K562 (cell line): ENCODE measurements around the gene CIAO3. TPM values are rescaled to one million over a fixed set of nuclear protein-coding genes. Genes with fewer than 3 reads are reported as not detected.

ENCODE experiments used
- CBX3 ChIP-seq, 2 experiments: IDR thresholded peaks; 1 replicate in 1 of 2; 2 replicates in 1 of 2; pipeline ENCODE4 v1.6.1; 2012; ENCODE audit warnings: inconsistent platforms in 2 of 2, low read length in 2 of 2, borderline replicate concordance in 1 of 2, control low read depth in 1 of 2
- EHMT2 ChIP-seq: fragments of 450-650 bp; IDR thresholded peaks from 2 replicates; pipeline ENCODE4 v1.6.1; 2018; ENCODE audit warnings: antibody characterized with exemption
- EP300 ChIP-seq: IDR thresholded peaks from 2 replicates; pipeline ENCODE4 v1.6.1; 2012; ENCODE audit warnings: low read length, improper control_type of control experiment
- EZH2 ChIP-seq: IDR thresholded peaks from 2 replicates; pipeline ENCODE4 v1.6.1; 2012; ENCODE audit warnings: low read depth, mild to moderate bottlenecking, inconsistent platforms, low read length, borderline replicate concordance
- HDAC6 ChIP-seq: IDR thresholded peaks from 2 replicates; pipeline ENCODE4 v1.6.1; 2012; ENCODE audit warnings: low read depth, mild to moderate bottlenecking, control low read depth, inconsistent platforms, low read length, moderate library complexity
- HIVEP1 ChIP-seq: fragments of 250-450 bp; sonication (Bioruptor Pico); IDR thresholded peaks from 2 replicates; pipeline ENCODE4 v1.4.0; 2020; ENCODE audit warnings: mild to moderate bottlenecking
- HMG20B ChIP-seq: fragments of 250-450 bp; sonication (Bioruptor Pico); IDR thresholded peaks from 2 replicates; pipeline ENCODE4 v1.5.0; 2021; ENCODE audit warnings: mild to moderate bottlenecking
- HNRNPL ChIP-seq: fragments of 200-400 bp; formaldehyde crosslinking; IDR thresholded peaks from 2 replicates; pipeline ENCODE4 v1.6.1; 2017; ENCODE audit warnings: low read depth, mild to moderate bottlenecking, low read length
- NFE2L1 ChIP-seq: fragments of 450-650 bp; IDR thresholded peaks from 2 replicates; pipeline ENCODE4 v1.6.1; 2016; ENCODE audit warnings: missing genetic modification characterization, low read depth, mild to moderate bottlenecking, missing compliant biosample characterization, moderate library complexity, borderline replicate concordance
- PTTG1 ChIP-seq: fragments of 450-650 bp; IDR thresholded peaks from 2 replicates; pipeline ENCODE4 v1.6.1; 2016; ENCODE audit warnings: low read depth, mild to moderate bottlenecking, missing genetic modification characterization, missing compliant biosample characterization
- SIN3B ChIP-seq: fragments of 450-650 bp; IDR thresholded peaks from 2 replicates; pipeline ENCODE4 v1.6.1; 2017; ENCODE audit warnings: low read depth, mild to moderate bottlenecking, moderate library complexity
- SMARCC2 ChIP-seq: fragments of 450-650 bp; IDR thresholded peaks from 2 replicates; pipeline ENCODE4 v1.6.1; 2017; ENCODE audit warnings: antibody characterized with exemption, moderate library complexity, mild to moderate bottlenecking, low read depth
- SOX6 ChIP-seq: fragments of 450-650 bp; IDR thresholded peaks from 2 replicates; pipeline ENCODE4 v1.6.1; 2014; ENCODE audit warnings: mild to moderate bottlenecking
- TRIM24 ChIP-seq, 2 experiments: fragments of 450-650 bp; IDR thresholded peaks; 2 replicates each; pipeline ENCODE4 v1.6.1; 2016
- ZNF165 ChIP-seq: fragments of 250-450 bp; sonication (Bioruptor Pico); IDR thresholded peaks from 2 replicates; pipeline ENCODE4 v1.4.0; 2020; ENCODE audit warnings: borderline replicate concordance
- polyA plus RNA-seq, 8 experiments: library from polyadenylated mRNA; depleted of rRNA in 4 of 8; stranded (reverse) in 5 of 8; unstranded in 3 of 8; fragments of >200 nt; fragmentation: Nextera tagmentation in 2 of 8; fragmentation: Illumina TruSeq in 1 of 8; extraction: Ambion mirVana in 2 of 8; extraction: Trizol in 1 of 8; gene quantifications; 2 replicates each; pipeline versions ENCODE4 v1.2.1 to v1.2.3, GENCODE V29; 2011 to 2014; ENCODE audit warnings: inconsistent platforms in 1 of 8, missing spikeins in 1 of 8
- total RNA-seq, 7 experiments: library from RNA; depleted of rRNA in 6 of 7; stranded (reverse); fragments of >200 nt in 6 of 7; fragmentation: Illumina TruSeq in 2 of 7; extraction: Trizol in 2 of 7; gene quantifications; 2 replicates each; pipeline versions ENCODE4 v1.2.1 to v1.2.3, GENCODE V29; 2011 to 2021; ENCODE audit warnings: low replicate concordance in 1 of 7
- TF ChIP-seq, protein P1 (sequence below): sonication (generic); formaldehyde crosslinking; IDR thresholded peaks from 2 replicates; pipeline ENCODE4 v1.8.1; 2023; ENCODE audit warnings: mild to moderate bottlenecking, missing genetic modification reagents
- TF ChIP-seq, protein P2 (sequence below): fragments of 250-450 bp; sonication (Bioruptor Pico); IDR thresholded peaks from 2 replicates; pipeline ENCODE4 v1.5.0; 2020; ENCODE audit warnings: mild to moderate bottlenecking, borderline replicate concordance
- TF ChIP-seq, protein P3 (sequence below): fragments of 450-650 bp; IDR thresholded peaks from 2 replicates; pipeline ENCODE4 v1.6.1; 2016; ENCODE audit warnings: mild to moderate bottlenecking
- TF ChIP-seq, protein P4 (sequence below): fragments of 250-450 bp; sonication (Bioruptor Pico); IDR thresholded peaks from 2 replicates; pipeline ENCODE4 v1.8.0; 2021; ENCODE audit warnings: moderate library complexity, mild to moderate bottlenecking, inconsistent platforms

Gene CIAO3
- total and polyA plus RNA-seq, 9 of the 15 experiments (the other 6 are each of a cell fraction or from before 2014, with no cell fraction given): 2.2 to 35.6 (median 18.7) TPM

DNA sequence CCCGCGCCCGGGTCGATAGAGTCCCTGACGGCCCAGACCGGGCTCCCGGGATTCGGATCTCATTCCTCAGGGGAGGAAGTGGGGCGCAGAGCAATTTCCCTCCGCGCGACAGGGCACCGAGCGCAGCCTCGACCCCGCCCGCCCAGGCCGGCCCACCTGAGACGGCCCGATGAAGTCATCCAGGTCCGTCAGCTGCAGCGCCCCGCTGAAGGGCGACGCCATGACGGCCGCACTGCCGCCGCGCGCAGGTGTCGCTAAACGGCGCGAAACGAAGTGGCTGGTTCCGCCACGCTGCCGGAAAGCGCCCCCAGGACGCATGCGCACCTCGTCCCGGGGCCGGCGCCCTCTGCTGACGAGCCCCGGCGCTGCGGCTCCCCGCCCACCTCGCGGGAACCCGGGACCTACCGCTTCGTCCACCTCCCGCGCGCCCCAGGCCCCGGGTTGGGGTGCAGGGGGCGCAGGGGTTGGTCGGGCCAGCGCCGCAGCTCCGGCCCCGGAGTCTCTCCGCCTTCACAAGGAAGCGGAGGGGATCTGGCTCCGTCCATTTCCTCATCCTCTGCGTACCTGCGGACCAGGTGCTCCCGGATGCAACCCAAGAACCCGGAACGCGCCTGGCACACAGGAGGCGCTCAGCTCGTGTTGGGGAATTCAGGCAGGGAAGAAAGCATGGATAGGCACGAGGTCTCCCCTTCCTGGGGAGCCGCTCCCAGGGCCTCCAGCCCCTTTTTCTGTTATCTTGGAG, at the start of gene CIAO3 (continued):
- TF ChIP-seq, protein P1, sequence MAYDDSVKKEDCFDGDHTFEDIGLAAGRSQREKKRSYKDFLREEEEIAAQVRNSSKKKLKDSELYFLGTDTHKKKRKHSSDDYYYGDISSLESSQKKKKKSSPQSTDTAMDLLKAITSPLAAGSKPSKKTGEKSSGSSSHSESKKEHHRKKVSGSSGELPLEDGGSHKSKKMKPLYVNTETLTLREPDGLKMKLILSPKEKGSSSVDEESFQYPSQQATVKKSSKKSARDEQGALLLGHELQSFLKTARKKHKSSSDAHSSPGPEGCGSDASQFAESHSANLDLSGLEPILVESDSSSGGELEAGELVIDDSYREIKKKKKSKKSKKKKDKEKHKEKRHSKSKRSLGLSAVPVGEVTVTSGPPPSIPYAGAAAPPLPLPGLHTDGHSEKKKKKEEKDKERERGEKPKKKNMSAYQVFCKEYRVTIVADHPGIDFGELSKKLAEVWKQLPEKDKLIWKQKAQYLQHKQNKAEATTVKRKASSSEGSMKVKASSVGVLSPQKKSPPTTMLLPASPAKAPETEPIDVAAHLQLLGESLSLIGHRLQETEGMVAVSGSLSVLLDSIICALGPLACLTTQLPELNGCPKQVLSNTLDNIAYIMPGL (CRISPR knock-in tag): peak; percentile 84; the same call in 1 of the 2 replicates
- no peak for TF ChIP-seq EZH2
- TF ChIP-seq SIN3B: peak; percentile 90
- TF ChIP-seq, protein P2, sequence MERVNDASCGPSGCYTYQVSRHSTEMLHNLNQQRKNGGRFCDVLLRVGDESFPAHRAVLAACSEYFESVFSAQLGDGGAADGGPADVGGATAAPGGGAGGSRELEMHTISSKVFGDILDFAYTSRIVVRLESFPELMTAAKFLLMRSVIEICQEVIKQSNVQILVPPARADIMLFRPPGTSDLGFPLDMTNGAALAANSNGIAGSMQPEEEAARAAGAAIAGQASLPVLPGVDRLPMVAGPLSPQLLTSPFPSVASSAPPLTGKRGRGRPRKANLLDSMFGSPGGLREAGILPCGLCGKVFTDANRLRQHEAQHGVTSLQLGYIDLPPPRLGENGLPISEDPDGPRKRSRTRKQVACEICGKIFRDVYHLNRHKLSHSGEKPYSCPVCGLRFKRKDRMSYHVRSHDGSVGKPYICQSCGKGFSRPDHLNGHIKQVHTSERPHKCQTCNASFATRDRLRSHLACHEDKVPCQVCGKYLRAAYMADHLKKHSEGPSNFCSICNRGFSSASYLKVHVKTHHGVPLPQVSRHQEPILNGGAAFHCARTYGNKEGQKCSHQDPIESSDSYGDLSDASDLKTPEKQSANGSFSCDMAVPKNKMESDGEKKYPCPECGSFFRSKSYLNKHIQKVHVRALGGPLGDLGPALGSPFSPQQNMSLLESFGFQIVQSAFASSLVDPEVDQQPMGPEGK (CRISPR knock-in tag): no peak
- no peak for TF ChIP-seq TRIM24 (IDR thresholded peaks at IDR 0.05)
- no peak for TF ChIP-seq SOX6
- TF ChIP-seq ZNF165: no peak
- TF ChIP-seq, protein P3, sequence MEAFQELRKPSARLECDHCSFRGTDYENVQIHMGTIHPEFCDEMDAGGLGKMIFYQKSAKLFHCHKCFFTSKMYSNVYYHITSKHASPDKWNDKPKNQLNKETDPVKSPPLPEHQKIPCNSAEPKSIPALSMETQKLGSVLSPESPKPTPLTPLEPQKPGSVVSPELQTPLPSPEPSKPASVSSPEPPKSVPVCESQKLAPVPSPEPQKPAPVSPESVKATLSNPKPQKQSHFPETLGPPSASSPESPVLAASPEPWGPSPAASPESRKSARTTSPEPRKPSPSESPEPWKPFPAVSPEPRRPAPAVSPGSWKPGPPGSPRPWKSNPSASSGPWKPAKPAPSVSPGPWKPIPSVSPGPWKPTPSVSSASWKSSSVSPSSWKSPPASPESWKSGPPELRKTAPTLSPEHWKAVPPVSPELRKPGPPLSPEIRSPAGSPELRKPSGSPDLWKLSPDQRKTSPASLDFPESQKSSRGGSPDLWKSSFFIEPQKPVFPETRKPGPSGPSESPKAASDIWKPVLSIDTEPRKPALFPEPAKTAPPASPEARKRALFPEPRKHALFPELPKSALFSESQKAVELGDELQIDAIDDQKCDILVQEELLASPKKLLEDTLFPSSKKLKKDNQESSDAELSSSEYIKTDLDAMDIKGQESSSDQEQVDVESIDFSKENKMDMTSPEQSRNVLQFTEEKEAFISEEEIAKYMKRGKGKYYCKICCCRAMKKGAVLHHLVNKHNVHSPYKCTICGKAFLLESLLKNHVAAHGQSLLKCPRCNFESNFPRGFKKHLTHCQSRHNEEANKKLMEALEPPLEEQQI: no peak
- TF ChIP-seq, protein P4, sequence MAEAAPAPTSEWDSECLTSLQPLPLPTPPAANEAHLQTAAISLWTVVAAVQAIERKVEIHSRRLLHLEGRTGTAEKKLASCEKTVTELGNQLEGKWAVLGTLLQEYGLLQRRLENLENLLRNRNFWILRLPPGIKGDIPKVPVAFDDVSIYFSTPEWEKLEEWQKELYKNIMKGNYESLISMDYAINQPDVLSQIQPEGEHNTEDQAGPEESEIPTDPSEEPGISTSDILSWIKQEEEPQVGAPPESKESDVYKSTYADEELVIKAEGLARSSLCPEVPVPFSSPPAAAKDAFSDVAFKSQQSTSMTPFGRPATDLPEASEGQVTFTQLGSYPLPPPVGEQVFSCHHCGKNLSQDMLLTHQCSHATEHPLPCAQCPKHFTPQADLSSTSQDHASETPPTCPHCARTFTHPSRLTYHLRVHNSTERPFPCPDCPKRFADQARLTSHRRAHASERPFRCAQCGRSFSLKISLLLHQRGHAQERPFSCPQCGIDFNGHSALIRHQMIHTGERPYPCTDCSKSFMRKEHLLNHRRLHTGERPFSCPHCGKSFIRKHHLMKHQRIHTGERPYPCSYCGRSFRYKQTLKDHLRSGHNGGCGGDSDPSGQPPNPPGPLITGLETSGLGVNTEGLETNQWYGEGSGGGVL: no peak
- no peak for TF ChIP-seq SMARCC2
- 0 out of 3 replicates have a peak, but pooled peaks of 1 of the 2 experiments have one; percentile 15 for TF ChIP-seq CBX3 (IDR thresholded peaks at IDR 0.05; ENCODE audit: borderline replicate concordance in 1 of 2, low read length in 2 of 2)
- TF ChIP-seq EP300: 0 out of 2 replicates have a peak, but pooled peaks have one; percentile 10
- no peak for TF ChIP-seq NFE2L1 (tag)
- no peak for TF ChIP-seq HDAC6
- TF ChIP-seq PTTG1: no peak
- no peak for TF ChIP-seq HIVEP1
- no peak for TF ChIP-seq HNRNPL
- no peak for TF ChIP-seq EHMT2
- TF ChIP-seq HMG20B (CRISPR knock-in tag): no peak
